IPS-20b (cell line): ENCODE data around the gene VWDE.

ENCODE experiments used
- H3K27ac ChIP-seq: one replicate; pipeline ENCODE4 v1.5.1; 2013; ENCODE audit warnings: low read length
- H3K27me3 ChIP-seq: 2 replicates; pipeline ENCODE4 v1.6.1; 2013; ENCODE audit warnings: mild to moderate bottlenecking, low read length, inconsistent platforms; ENCODE audit not compliant: insufficient read depth
- H3K36me3 ChIP-seq: 2 replicates; pipeline ENCODE4 v1.6.1; 2013; ENCODE audit warnings: low read depth, mild to moderate bottlenecking, inconsistent platforms, low read length, moderate library complexity; ENCODE audit not compliant: insufficient read depth
- H3K4me1 ChIP-seq: 2 replicates; pipeline ENCODE4 v1.6.1; 2013; ENCODE audit warnings: mild to moderate bottlenecking, control low read depth, inconsistent platforms, low read length, moderate library complexity; ENCODE audit not compliant: insufficient read depth
- H3K4me3 ChIP-seq: 2 replicates; pipeline ENCODE4 v1.5.1; 2013; ENCODE audit warnings: mild to moderate bottlenecking, low read length, inconsistent platforms
- H3K9ac ChIP-seq: 2 replicates; pipeline ENCODE4 v1.6.1; 2013; ENCODE audit warnings: low read depth, mild to moderate bottlenecking, inconsistent platforms, low read length, moderate library complexity
- H3K9me3 ChIP-seq: 2 replicates; pipeline ENCODE4 v1.6.1; 2013; ENCODE audit warnings: mild to moderate bottlenecking, low read depth, low read length, inconsistent platforms; ENCODE audit not compliant: insufficient read depth

The VWDE gene

GRCh38 chr7:12303062-12303461 lies 100.6 kb downstream of the VWDE start:
- Histone ChIP-seq H3K4me1 (no peaks in the 10 kb centered on the region), H3K4me3 (no peak overlapping the region), H3K27ac (no peak overlapping the region), H3K27me3 (no peaks in the 10 kb centered on the region), H3K9me3 (no peaks in the 10 kb centered on the region; the same call in 1 of the 2 replicates), H3K36me3 (no peaks in the 10 kb centered on the region), H3K9ac (no peak overlapping the region)

GRCh38 chr7:12300415-12300814 lies 103.2 kb downstream of the VWDE start:
- Histone ChIP-seq H3K36me3 (no peaks in the 10 kb centered on the region), H3K4me1 (no peaks in the 10 kb centered on the region)

GRCh38 chr7:12299367-12299766 lies 104.3 kb downstream of the VWDE start:
- no peak overlapping the region for H3K27ac ChIP-seq
- no peak overlapping the region for H3K4me3 ChIP-seq
- no peaks in the 10 kb centered on the region for H3K4me1 ChIP-seq
- H3K36me3 ChIP-seq, result no peaks in the 10 kb centered on the region
- H3K9me3 ChIP-seq, result no peaks in the 10 kb centered on the region; the same call in 1 of the 2 replicates
- no peak overlapping the region for H3K9ac ChIP-seq
- no peaks in the 10 kb centered on the region for H3K27me3 ChIP-seq

More at GRCh38 chr7:12300415-12300814, 103.2 kb downstream of the VWDE start:
- no peaks in the 10 kb centered on the region; the same call in 1 of the 2 replicates for H3K9me3 ChIP-seq
- no peak overlapping the region for H3K9ac ChIP-seq
- H3K27me3 ChIP-seq, result no peaks in the 10 kb centered on the region
- no peak overlapping the region for H3K4me3 ChIP-seq
- no peak overlapping the region for H3K27ac ChIP-seq

- Histone ChIP-seq H3K36me3 (no peaks in the 10 kb centered on the region), H3K4me3 (no peak overlapping the region), H3K27ac (no peak overlapping the region), H3K9me3 (no peaks in the 10 kb centered on the region; the same call in 1 of the 2 replicates), H3K4me1 (no peaks in the 10 kb centered on the region), H3K9ac (no peak overlapping the region), H3K27me3 (no peaks in the 10 kb centered on the region)
Observed at GRCh38 chr7:12297283-12298108, 106.2 kb downstream of the VWDE start.

GRCh38 chr7:12296051-12296570 lies 107.6 kb downstream of the VWDE start:
- Histone ChIP-seq H3K27me3 (no peaks in the 10 kb centered on the region), H3K9ac (no peak overlapping the region), H3K4me1 (no peaks in the 10 kb centered on the region), H3K27ac (no peak overlapping the region), H3K9me3 (peaks cover 12% of the 10 kb centered on the region), H3K4me3 (no peak overlapping the region), H3K36me3 (no peaks in the 10 kb centered on the region)

GRCh38 chr7:12294701-12295100 lies 109.0 kb downstream of the VWDE start:
- Histone ChIP-seq H3K4me3 (no peak overlapping the region), H3K27me3 (no peaks in the 10 kb centered on the region), H3K9me3 (peaks cover 15% of the 10 kb centered on the region), H3K27ac (no peak overlapping the region), H3K36me3 (no peaks in the 10 kb centered on the region), H3K9ac (no peak overlapping the region), H3K4me1 (no peaks in the 10 kb centered on the region)

GRCh38 chr7:12291870-12292269 lies 111.8 kb downstream of the VWDE start:
- Histone ChIP-seq H3K27me3 (no peaks in the 10 kb centered on the region), H3K9ac (no peak overlapping the region), H3K27ac (no peak overlapping the region), H3K4me3 (no peak overlapping the region), H3K36me3 (no peaks in the 10 kb centered on the region), H3K9me3 (peaks cover 15% of the 10 kb centered on the region), H3K4me1 (no peaks in the 10 kb centered on the region)

GRCh38 chr7:12290761-12291160 lies 112.9 kb downstream of the VWDE start:
- Histone ChIP-seq H3K4me3 (no peak overlapping the region), H3K9me3 (peaks cover 15% of the 10 kb centered on the region), H3K9ac (no peak overlapping the region)

GRCh38 chr7:12289996-12290395 lies 113.7 kb downstream of the VWDE start:
- peaks cover 15% of the 10 kb centered on the region for H3K9me3 ChIP-seq
- no peak overlapping the region for H3K27ac ChIP-seq
- H3K4me1 ChIP-seq, result no peaks in the 10 kb centered on the region
- no peaks in the 10 kb centered on the region for H3K36me3 ChIP-seq
- no peak overlapping the region for H3K9ac ChIP-seq
- H3K27me3 ChIP-seq, result no peaks in the 10 kb centered on the region
- no peak overlapping the region for H3K4me3 ChIP-seq

More at GRCh38 chr7:12290761-12291160, 112.9 kb downstream of the VWDE start:
- Histone ChIP-seq H3K36me3 (no peaks in the 10 kb centered on the region), H3K27ac (no peak overlapping the region), H3K27me3 (no peaks in the 10 kb centered on the region), H3K4me1 (no peaks in the 10 kb centered on the region)

- no peak overlapping the region for H3K27ac ChIP-seq
- no peak overlapping the region for H3K4me3 ChIP-seq
- no peaks in the 10 kb centered on the region for H3K27me3 ChIP-seq
- H3K9me3 ChIP-seq, result peaks cover 15% of the 10 kb centered on the region
- H3K9ac ChIP-seq, result no peak overlapping the region
- no peaks in the 10 kb centered on the region for H3K4me1 ChIP-seq
- H3K36me3 ChIP-seq, result no peaks in the 10 kb centered on the region
Observed at GRCh38 chr7:12287901-12288300, 115.8 kb downstream of the VWDE start.

- no peak overlapping the region for H3K9ac ChIP-seq
- H3K27ac ChIP-seq, result no peak overlapping the region
- no peaks in the 10 kb centered on the region for H3K27me3 ChIP-seq
- H3K9me3 ChIP-seq, result no peaks in the 10 kb centered on the region
- no peaks in the 10 kb centered on the region for H3K36me3 ChIP-seq
- H3K4me1 ChIP-seq, result no peaks in the 10 kb centered on the region
- H3K4me3 ChIP-seq, result no peak overlapping the region
Observed at GRCh38 chr7:12281038-12281437, 122.6 kb downstream of the VWDE start.
